ENCODE results near the gene PDLIM7. TPM values are rescaled to one million over a fixed set of nuclear protein-coding genes. Genes with fewer than 3 reads are reported as not detected.

PDLIM7 gene
- total and polyA plus RNA-seq, 4 donors: 49.2 to 124 (median 83.5) TPM

GRCh38 chr5:177489119-177489716 is 8.2 kb downstream of the PDLIM7 start:
- DNase-seq (no peak), ATAC-seq (ENCODE audit: insufficient read depth, low FRiP score) (no peak)
- Histone ChIP-seq H3K36me3 (ENCODE audit: control insufficient read depth in 4 of 4, insufficient read depth in 4 of 4, low read length in 4 of 4) (peaks cover 5 to 54% (median 33%) of the 10 kb centered on the region in 4 donors), H3K4me1 (ENCODE audit: control insufficient read depth in 5 of 5, insufficient read depth in 5 of 5, low read length in 5 of 5) (peaks cover 0 to 12% (median 8%) of the 10 kb centered on the region in 5 donors), H3K27ac (ENCODE audit: low read depth in 1 of 2, low read length in 1 of 2) (no peak overlapping the region), H3K4me3 (no peak overlapping the region), H3K27me3 (ENCODE audit: control insufficient read depth in 3 of 3, insufficient read depth in 3 of 3, low read length in 2 of 3) (no peaks in the 10 kb centered on the region), H3K9me3 (ENCODE audit: control insufficient read depth in 4 of 4, insufficient read depth in 3 of 4, low read length in 3 of 4) (peaks cover 0 to 3% (median 0%) of the 10 kb centered on the region in 4 donors), H3K9ac (ENCODE audit: insufficient read depth in 1 of 2, low read length in 2 of 2) (no peak overlapping the region)
- WGBS, 2 donors: 82 to 85% methylated on average over 24 to 26 of the region's 26 CpGs
- no peak for TF ChIP-seq CTCF (IDR thresholded peaks at IDR 0.05; ENCODE audit: control extremely low read depth, extremely low read depth)

- no peak for DNase-seq
- Histone ChIP-seq H3K27ac (ENCODE audit: low read depth in 1 of 2, low read length in 1 of 2) (no peak overlapping the region), H3K4me1 (ENCODE audit: control insufficient read depth in 5 of 5, insufficient read depth in 5 of 5, low read length in 5 of 5) (peaks cover 0 to 6% (median 0%) of the 10 kb centered on the region in 5 donors), H3K27me3 (ENCODE audit: control insufficient read depth in 3 of 3, insufficient read depth in 3 of 3, low read length in 2 of 3) (no peaks in the 10 kb centered on the region), H3K36me3 (ENCODE audit: control insufficient read depth in 4 of 4, insufficient read depth in 4 of 4, low read length in 4 of 4) (peaks cover 5 to 57% (median 34%) of the 10 kb centered on the region in 4 donors), H3K9ac (ENCODE audit: insufficient read depth in 1 of 2, low read length in 2 of 2) (no peak overlapping the region), H3K4me3 (no peak overlapping the region), H3K9me3 (ENCODE audit: control insufficient read depth in 4 of 4, insufficient read depth in 3 of 4, low read length in 3 of 4) (peaks cover 0 to 3% (median 0%) of the 10 kb centered on the region in 4 donors)
- WGBS, 2 donors: 90 to 93% methylated on average over 15 of the region's 15 CpGs
- TF ChIP-seq CTCF (IDR thresholded peaks at IDR 0.05; ENCODE audit: control extremely low read depth, extremely low read depth): no peak
- no peak for ATAC-seq (ENCODE audit: insufficient read depth, low FRiP score)
Measured at GRCh38 chr5:177487975-177488374, 9.4 kb downstream of the PDLIM7 start.

- no peak for DNase-seq
- no peak overlapping the region for H3K27ac ChIP-seq (ENCODE audit: low read depth in 1 of 2, low read length in 1 of 2)
- no peaks in the 10 kb centered on the region for H3K27me3 ChIP-seq (ENCODE audit: control insufficient read depth in 3 of 3, insufficient read depth in 3 of 3, low read length in 2 of 3)
- no peak for TF ChIP-seq CTCF (IDR thresholded peaks at IDR 0.05; ENCODE audit: control extremely low read depth, extremely low read depth)
- no peak overlapping the region for H3K9ac ChIP-seq (ENCODE audit: insufficient read depth in 1 of 2, low read length in 2 of 2)
- no peak overlapping the region for H3K4me3 ChIP-seq
- no peak for ATAC-seq (ENCODE audit: insufficient read depth, low FRiP score)
- no peaks in the 10 kb centered on the region for H3K4me1 ChIP-seq (ENCODE audit: control insufficient read depth in 5 of 5, insufficient read depth in 5 of 5, low read length in 5 of 5)
- peaks cover 0 to 3% (median 0%) of the 10 kb centered on the region in 4 donors for H3K9me3 ChIP-seq (ENCODE audit: control insufficient read depth in 4 of 4, insufficient read depth in 3 of 4, low read length in 3 of 4)
- 93 to 94% methylated on average over 8 of the region's 8 CpGs for WGBS, 2 donors
- H3K36me3 ChIP-seq (ENCODE audit: control insufficient read depth in 4 of 4, insufficient read depth in 4 of 4, low read length in 4 of 4): peaks cover 2 to 61% (median 33%) of the 10 kb centered on the region in 4 donors
Measured at GRCh38 chr5:177487144-177487543, 10.3 kb downstream of the PDLIM7 start.
